Left ventricle myocardium inferior (tissue), 1 donor: Measurements from ENCODE around the gene SLC25A13. TPM values are rescaled to one million over a fixed set of nuclear protein-coding genes. Genes with fewer than 3 reads are reported as not detected.
A peak's percentile ranks its signal among the peaks of the same experiment; 100 is the strongest.

Experiments
- DNase-seq: peaks from one replicate; pipeline ENCODE4 v3.0.0-alpha.2; 2020
- H3K27ac ChIP-seq: fragments of 200-600 bp; replicated peaks from 2 replicates; pipeline ENCODE4 v1.8.0; 2021
- H3K27me3 ChIP-seq: fragments of 200-600 bp; 2 replicates; pipeline ENCODE4 v1.8.0; 2021; ENCODE audit warnings: low read depth
- H3K36me3 ChIP-seq: fragments of 200-600 bp; 2 replicates; pipeline ENCODE4 v1.8.0; 2021
- H3K4me1 ChIP-seq: fragments of 200-600 bp; 2 replicates; pipeline ENCODE4 v1.8.0; 2021
- H3K4me3 ChIP-seq: fragments of 200-600 bp; 2 replicates; pipeline ENCODE4 v1.8.0; 2021; ENCODE audit warnings: mild to moderate bottlenecking, moderate library complexity
- H3K9me3 ChIP-seq: fragments of 200-600 bp; replicated peaks from 2 replicates; pipeline ENCODE4 v1.8.0; 2021
- CTCF ChIP-seq: fragments of 200-600 bp; IDR thresholded peaks from 2 replicates; pipeline ENCODE4 v1.8.0; 2021; ENCODE audit warnings: antibody characterized with exemption, mild to moderate bottlenecking, borderline replicate concordance
- intact Hi-C: fragments of 100-400 bp; cut with micrococcal nuclease; formaldehyde crosslinking; loops from one replicate; pipeline ENCODE4 v1.11.0; 2022
- total RNA-seq: library from RNA; stranded (reverse); fragmentation: NEBNext Ultra II Directional; extraction: Animal tissue kit (Norgen Biotek cat#: 25700); gene quantifications from one replicate; pipeline ENCODE4 v1.2.1, GENCODE V29; 2021
- donor health status: DM: no; HTN: yes; CAD: no; lungs with severe emphysema.

SLC25A13 gene
- total RNA-seq, 1 donor from 2014 or later = 9.1 TPM

GRCh38 chr7:96243241-96243640 is 78.7 kb downstream of the SLC25A13 start:
- Histone ChIP-seq H3K4me3 (no peak overlapping the region), H3K9me3 (no peaks in the 10 kb centered on the region), H3K4me1 (peaks cover 33% of the 10 kb centered on the region), H3K27me3 (no peaks in the 10 kb centered on the region), H3K27ac (no peak overlapping the region), H3K36me3 (no peaks in the 10 kb centered on the region)
- DNase-seq = no peak
- intact Hi-C loops = no loop called here
- no peak for TF ChIP-seq CTCF

- intact Hi-C loops = no loop called here
- H3K4me1 ChIP-seq = peaks cover 47% of the 10 kb centered on the region
- H3K36me3 ChIP-seq = no peaks in the 10 kb centered on the region
These were observed 80.0 kb downstream of the SLC25A13 start for GRCh38 chr7:96241855-96242254.

GRCh38 chr7:96238976-96239766 is 82.7 kb downstream of the SLC25A13 start:
- Histone ChIP-seq H3K4me1 (peaks cover 59% of the 10 kb centered on the region), H3K9me3 (no peaks in the 10 kb centered on the region), H3K36me3 (no peaks in the 10 kb centered on the region), H3K4me3 (no peak overlapping the region), H3K27me3 (no peaks in the 10 kb centered on the region), H3K27ac (no peak overlapping the region)
- no peak for TF ChIP-seq CTCF
- intact Hi-C loops = no loop called here
- DNase-seq = no peak

More at GRCh38 chr7:96241855-96242254, 80.0 kb downstream of the SLC25A13 start:
- no peaks in the 10 kb centered on the region for H3K27me3 ChIP-seq
- DNase-seq = no peak
- H3K4me3 ChIP-seq = no peak overlapping the region
- TF ChIP-seq CTCF = no peak
- H3K27ac ChIP-seq = no peak overlapping the region
- H3K9me3 ChIP-seq = no peaks in the 10 kb centered on the region

- H3K4me1 ChIP-seq = peaks cover 66% of the 10 kb centered on the region
These were observed 83.4 kb downstream of the SLC25A13 start for GRCh38 chr7:96238474-96238873.

GRCh38 chr7:96237040-96237439 is 84.9 kb downstream of the SLC25A13 start:
- peak overlapping the region; percentile 72 for H3K27ac ChIP-seq
- no peaks in the 10 kb centered on the region for H3K9me3 ChIP-seq
- H3K4me1 ChIP-seq = peaks cover 61% of the 10 kb centered on the region
- H3K4me3 ChIP-seq = no peak overlapping the region
- DNase-seq = no peak
- no peak for TF ChIP-seq CTCF
- H3K27me3 ChIP-seq = no peaks in the 10 kb centered on the region
- intact Hi-C loops = no loop called here
- peaks cover 5% of the 10 kb centered on the region for H3K36me3 ChIP-seq

More at GRCh38 chr7:96238474-96238873, 83.4 kb downstream of the SLC25A13 start:
- H3K36me3 ChIP-seq = peaks cover under 1% of the 10 kb centered on the region
- intact Hi-C loops = no loop called here
- TF ChIP-seq CTCF = no peak
- H3K9me3 ChIP-seq = no peaks in the 10 kb centered on the region
- H3K27ac ChIP-seq = peak overlapping the region; percentile 72
- no peak for DNase-seq
- H3K4me3 ChIP-seq = no peak overlapping the region
- no peaks in the 10 kb centered on the region for H3K27me3 ChIP-seq
